Measurements from ENCODE around the gene KCTD8.

KCTD8 gene

DNA sequence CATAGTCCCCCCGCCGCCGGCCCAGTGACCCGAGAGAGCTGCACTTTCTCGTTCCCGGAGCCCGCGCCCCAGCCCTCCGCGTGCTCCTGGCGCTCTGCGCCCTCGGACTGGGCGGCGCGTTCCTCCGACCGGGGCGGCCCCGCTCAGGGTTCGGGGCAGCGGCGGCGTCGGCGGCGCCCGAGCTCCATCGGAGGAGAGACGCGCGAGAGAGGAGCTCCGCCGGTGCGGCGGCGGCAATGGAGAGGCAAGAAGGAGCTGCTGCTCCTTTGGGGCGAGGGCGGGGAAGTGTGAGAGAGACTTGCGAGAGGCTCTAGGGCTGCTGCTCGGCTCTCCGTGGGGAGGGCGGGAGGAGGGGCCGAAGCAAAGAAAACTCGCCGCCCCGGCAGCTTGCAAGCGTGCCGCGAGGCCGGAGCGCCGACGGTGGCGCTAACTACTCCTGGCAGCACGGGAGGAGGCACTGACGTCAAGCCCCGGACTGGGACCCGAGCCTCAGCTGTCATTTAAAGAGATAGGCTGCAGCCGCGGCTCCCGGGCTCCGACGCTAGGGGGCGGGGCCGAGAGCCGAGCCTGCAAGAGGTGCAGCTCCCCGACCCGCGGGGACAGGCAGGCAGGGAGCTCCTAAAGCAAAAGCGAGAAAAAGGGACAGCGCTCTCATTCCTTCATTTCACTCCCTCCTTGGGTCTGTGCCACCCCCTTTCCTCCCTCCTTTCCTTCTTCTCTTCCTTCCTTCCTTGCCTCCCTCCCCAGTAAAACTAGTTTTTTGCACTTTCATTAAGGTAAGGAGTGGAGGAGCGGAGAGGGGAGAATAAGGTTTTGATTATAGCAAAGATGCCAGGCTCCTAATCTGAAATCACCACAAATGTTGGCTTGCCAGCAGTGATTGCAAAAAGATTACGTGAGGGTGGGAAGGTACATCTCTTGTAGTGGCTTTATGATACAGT, at the start of gene KCTD8:
Gene KCTD8 (minus strand): TSS at position 289 of the 941 bp plus-strand sequence.
- peak within 1 kb of the TSS; percentile 53 for H3K4me3 ChIP-seq (ENCODE audit: low read depth, low read length)
- POLR2A ChIA-PET: interaction anchor here (0.6 to 1.6 kb wide), 4 partner anchors 21 to 229 kb away, joined by 3 to 9 read pairs (median 4); partner anchors contain the start of gene GUF1
- CTCF ChIA-PET: interaction anchor here (0.5 to 1.4 kb wide), 16 partner anchors 8 to 1146 kb away, joined by 3 to 5 read pairs (median 3); no protein-coding TSS in a partner anchor
- no peak within 1 kb of the TSS for H3K27ac ChIP-seq (ENCODE audit: extremely low read depth, low read depth, low read length)
- H3K4me1 ChIP-seq (ENCODE audit: control insufficient read depth, insufficient read depth, low read length): no peaks in the 10 kb centered on the region
- H3K9me3 ChIP-seq (ENCODE audit: control insufficient read depth, insufficient read depth, low read depth, low read length): no peaks in the 10 kb centered on the region
- H3K36me3 ChIP-seq (ENCODE audit: control insufficient read depth in 2 of 2, insufficient read depth in 1 of 2, low read length in 2 of 2): no peaks in the 10 kb centered on the region
- TF ChIP-seq ZFP41 (tag by site-specific recombination; IDR thresholded peaks at IDR 0.05; ENCODE audit: borderline replicate concordance): no peak
- no peak for TF ChIP-seq ZNF585B (tag by site-specific recombination; IDR thresholded peaks at IDR 0.05)
- TF ChIP-seq, protein P1, sequence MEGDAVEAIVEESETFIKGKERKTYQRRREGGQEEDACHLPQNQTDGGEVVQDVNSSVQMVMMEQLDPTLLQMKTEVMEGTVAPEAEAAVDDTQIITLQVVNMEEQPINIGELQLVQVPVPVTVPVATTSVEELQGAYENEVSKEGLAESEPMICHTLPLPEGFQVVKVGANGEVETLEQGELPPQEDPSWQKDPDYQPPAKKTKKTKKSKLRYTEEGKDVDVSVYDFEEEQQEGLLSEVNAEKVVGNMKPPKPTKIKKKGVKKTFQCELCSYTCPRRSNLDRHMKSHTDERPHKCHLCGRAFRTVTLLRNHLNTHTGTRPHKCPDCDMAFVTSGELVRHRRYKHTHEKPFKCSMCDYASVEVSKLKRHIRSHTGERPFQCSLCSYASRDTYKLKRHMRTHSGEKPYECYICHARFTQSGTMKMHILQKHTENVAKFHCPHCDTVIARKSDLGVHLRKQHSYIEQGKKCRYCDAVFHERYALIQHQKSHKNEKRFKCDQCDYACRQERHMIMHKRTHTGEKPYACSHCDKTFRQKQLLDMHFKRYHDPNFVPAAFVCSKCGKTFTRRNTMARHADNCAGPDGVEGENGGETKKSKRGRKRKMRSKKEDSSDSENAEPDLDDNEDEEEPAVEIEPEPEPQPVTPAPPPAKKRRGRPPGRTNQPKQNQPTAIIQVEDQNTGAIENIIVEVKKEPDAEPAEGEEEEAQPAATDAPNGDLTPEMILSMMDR (tag by site-specific recombination; IDR thresholded peaks at IDR 0.05): peak; percentile 84
- TF ChIP-seq KLF8 (tag by site-specific recombination; IDR thresholded peaks at IDR 0.05): peak; percentile 27; the same call in 1 of the 2 replicates
- peak; percentile 28; the same call in 1 of the 2 replicates for TF ChIP-seq SP2 (tag by site-specific recombination; IDR thresholded peaks at IDR 0.05)
- peak; percentile 78 for TF ChIP-seq ZNF629 (tag by site-specific recombination; IDR thresholded peaks at IDR 0.05)
- TF ChIP-seq ZNF239 (tag by site-specific recombination; IDR thresholded peaks at IDR 0.05): no peak
- no peak for TF ChIP-seq ZNF530 (tag by site-specific recombination; IDR thresholded peaks at IDR 0.05; ENCODE audit: low read depth)
- no peak for TF ChIP-seq ZNF837 (tag by site-specific recombination; IDR thresholded peaks at IDR 0.05)
- TF ChIP-seq ZBTB21 (tag by site-specific recombination; IDR thresholded peaks at IDR 0.05): peak; percentile 40
- peak; percentile 81 for TF ChIP-seq MYNN (tag by site-specific recombination; IDR thresholded peaks at IDR 0.05; ENCODE audit: borderline replicate concordance)
- TF ChIP-seq ZNF18 (tag by site-specific recombination; IDR thresholded peaks at IDR 0.05): no peak
- 0 out of 2 replicates have a peak, but pooled peaks have one; percentile 54 for TF ChIP-seq ZSCAN30 (tag by site-specific recombination; IDR thresholded peaks at IDR 0.05)
- TF ChIP-seq TRIM28 (IDR thresholded peaks at IDR 0.05; ENCODE audit: borderline replicate concordance, low read length): peak; percentile 55; the same call in 1 of the 2 replicates
- no peak for TF ChIP-seq ZFP37 (tag by site-specific recombination; IDR thresholded peaks at IDR 0.05)
- TF ChIP-seq ZNF501 (tag by site-specific recombination; IDR thresholded peaks at IDR 0.05): peak; percentile 24; the same call in 1 of the 2 replicates
- TF ChIP-seq ZBTB44 (tag by site-specific recombination; IDR thresholded peaks at IDR 0.05): peak; percentile 43; the same call in 1 of the 2 replicates
- peak; percentile 71; the same call in 1 of the 2 replicates for TF ChIP-seq ZBTB20 (tag by site-specific recombination; IDR thresholded peaks at IDR 0.05)
- TF ChIP-seq GLIS2 (tag by site-specific recombination; IDR thresholded peaks at IDR 0.05): 0 out of 2 replicates have a peak, but pooled peaks have one; percentile 29
- TF ChIP-seq ZNF202 (tag by site-specific recombination; IDR thresholded peaks at IDR 0.05; ENCODE audit: borderline replicate concordance): no peak
- 0 out of 2 replicates have a peak, but pooled peaks have one; percentile 14 for TF ChIP-seq SP7 (tag by site-specific recombination; IDR thresholded peaks at IDR 0.05)
- TF ChIP-seq, protein P2, sequence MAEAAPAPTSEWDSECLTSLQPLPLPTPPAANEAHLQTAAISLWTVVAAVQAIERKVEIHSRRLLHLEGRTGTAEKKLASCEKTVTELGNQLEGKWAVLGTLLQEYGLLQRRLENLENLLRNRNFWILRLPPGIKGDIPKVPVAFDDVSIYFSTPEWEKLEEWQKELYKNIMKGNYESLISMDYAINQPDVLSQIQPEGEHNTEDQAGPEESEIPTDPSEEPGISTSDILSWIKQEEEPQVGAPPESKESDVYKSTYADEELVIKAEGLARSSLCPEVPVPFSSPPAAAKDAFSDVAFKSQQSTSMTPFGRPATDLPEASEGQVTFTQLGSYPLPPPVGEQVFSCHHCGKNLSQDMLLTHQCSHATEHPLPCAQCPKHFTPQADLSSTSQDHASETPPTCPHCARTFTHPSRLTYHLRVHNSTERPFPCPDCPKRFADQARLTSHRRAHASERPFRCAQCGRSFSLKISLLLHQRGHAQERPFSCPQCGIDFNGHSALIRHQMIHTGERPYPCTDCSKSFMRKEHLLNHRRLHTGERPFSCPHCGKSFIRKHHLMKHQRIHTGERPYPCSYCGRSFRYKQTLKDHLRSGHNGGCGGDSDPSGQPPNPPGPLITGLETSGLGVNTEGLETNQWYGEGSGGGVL (tag by site-specific recombination; IDR thresholded peaks at IDR 0.05): peak; percentile 74
- TF ChIP-seq ZBTB48 (tag by site-specific recombination; IDR thresholded peaks at IDR 0.05): peak; percentile 36; the same call in 1 of the 2 replicates
- no peak for TF ChIP-seq BCL11B (tag by site-specific recombination; IDR thresholded peaks at IDR 0.05; ENCODE audit: low read depth)
- TF ChIP-seq ZNF37A (tag by site-specific recombination; IDR thresholded peaks at IDR 0.05): no peak
- no peak for TF ChIP-seq ZBTB10 (tag by site-specific recombination; IDR thresholded peaks at IDR 0.05)

Data from HEK293 (cell line).